ENCODE results near the gene LCLAT1.
"Not testable (repeated sequence)": the region's sequence is repeated elsewhere in the genome, so short reads cannot be mapped to it uniquely, and the experiment has no call there.

Gene LCLAT1

DNA sequence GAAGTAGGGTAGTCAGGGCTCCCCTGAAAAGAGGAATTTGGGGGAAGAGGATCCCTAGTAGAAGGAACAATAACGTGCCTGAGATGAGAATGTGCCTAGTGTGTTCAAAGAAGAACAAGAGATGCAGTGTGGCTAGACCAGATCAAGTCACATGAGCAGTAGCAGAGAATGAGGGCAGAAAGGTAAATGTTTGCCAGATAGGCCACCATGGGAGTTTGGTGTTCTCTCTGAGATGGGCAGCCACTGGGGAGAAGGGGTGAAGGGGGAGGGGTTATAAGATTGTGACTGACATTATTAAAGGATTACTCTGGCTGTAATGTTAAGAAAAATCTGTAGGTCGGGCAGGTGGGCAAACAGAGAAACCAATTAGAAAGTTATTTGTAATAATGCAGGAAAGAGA, 166.0 kb downstream of the LCLAT1 start:
- Histone ChIP-seq H3K36me3 (ENCODE audit: control insufficient read depth, insufficient read depth, low read length) (no peaks in the 10 kb centered on the region; the same call in 1 of the 2 replicates), H3K4me3 (replicated peaks; ENCODE audit: low read depth, low read length) (no peak overlapping the region), H3K27me3 (replicated peaks; ENCODE audit: control insufficient read depth, insufficient read depth, low read length) (no peaks in the 10 kb centered on the region)
- DNase-seq (ENCODE audit: extremely low read depth, insufficient read length), result no peak
- TF ChIP-seq, protein P1, sequence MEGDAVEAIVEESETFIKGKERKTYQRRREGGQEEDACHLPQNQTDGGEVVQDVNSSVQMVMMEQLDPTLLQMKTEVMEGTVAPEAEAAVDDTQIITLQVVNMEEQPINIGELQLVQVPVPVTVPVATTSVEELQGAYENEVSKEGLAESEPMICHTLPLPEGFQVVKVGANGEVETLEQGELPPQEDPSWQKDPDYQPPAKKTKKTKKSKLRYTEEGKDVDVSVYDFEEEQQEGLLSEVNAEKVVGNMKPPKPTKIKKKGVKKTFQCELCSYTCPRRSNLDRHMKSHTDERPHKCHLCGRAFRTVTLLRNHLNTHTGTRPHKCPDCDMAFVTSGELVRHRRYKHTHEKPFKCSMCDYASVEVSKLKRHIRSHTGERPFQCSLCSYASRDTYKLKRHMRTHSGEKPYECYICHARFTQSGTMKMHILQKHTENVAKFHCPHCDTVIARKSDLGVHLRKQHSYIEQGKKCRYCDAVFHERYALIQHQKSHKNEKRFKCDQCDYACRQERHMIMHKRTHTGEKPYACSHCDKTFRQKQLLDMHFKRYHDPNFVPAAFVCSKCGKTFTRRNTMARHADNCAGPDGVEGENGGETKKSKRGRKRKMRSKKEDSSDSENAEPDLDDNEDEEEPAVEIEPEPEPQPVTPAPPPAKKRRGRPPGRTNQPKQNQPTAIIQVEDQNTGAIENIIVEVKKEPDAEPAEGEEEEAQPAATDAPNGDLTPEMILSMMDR (IDR thresholded peaks at IDR 0.05; ENCODE audit: insufficient read depth, low read length, poor library complexity, severe bottlenecking), result no peak

DNA sequence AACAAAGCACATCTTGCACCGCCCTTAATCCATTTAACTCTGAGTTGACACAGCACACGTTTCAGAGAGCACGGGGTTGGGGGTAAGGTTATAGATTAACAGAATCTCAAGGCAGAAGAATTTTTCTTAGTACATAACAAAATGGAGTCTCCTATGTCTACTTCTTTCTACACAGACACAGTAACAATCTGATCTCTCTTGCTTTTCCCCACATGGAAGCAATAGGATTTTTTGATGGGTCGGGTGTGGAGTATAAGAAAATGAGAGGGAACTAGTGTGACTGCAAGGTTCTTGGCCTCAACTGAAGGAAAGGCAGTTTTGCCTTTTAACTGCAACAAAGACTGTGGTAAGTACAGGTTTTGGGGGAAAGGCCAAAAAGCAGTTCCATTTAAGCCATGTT, 167.2 kb downstream of the LCLAT1 start:
- DNase-seq (ENCODE audit: extremely low read depth, insufficient read length); H3K27me3 ChIP-seq (replicated peaks; ENCODE audit: control insufficient read depth, insufficient read depth, low read length); H3K36me3 ChIP-seq (ENCODE audit: control insufficient read depth, insufficient read depth, low read length); H3K4me3 ChIP-seq (replicated peaks; ENCODE audit: low read depth, low read length): not testable (repeated sequence)

DNA sequence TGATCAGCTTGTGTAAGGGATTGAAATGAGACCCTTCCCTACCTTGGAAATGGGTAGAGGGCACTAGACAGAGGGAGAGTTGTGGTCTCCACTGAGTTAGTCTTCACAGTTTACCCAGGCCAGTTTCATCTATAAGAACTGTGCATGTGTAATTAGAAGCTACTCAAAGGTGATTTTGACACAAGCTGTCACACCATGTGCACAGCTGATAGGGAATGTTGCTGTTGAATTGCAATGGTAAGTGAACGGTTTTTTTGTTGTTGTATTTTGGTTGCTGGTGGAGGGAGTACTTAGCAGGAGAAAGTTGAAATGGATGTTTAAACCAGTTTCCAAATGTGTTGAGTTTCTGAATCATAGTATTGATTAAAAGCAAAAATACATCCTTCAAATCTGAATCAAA, 168.9 kb downstream of the LCLAT1 start:
- TF ChIP-seq, protein P1 (IDR thresholded peaks at IDR 0.05; ENCODE audit: insufficient read depth, low read length, poor library complexity, severe bottlenecking), result no peak
- H3K4me3 ChIP-seq (replicated peaks; ENCODE audit: low read depth, low read length), result no peak overlapping the region
- no peaks in the 10 kb centered on the region for H3K27me3 ChIP-seq (replicated peaks; ENCODE audit: control insufficient read depth, insufficient read depth, low read length)
- no peak for DNase-seq (ENCODE audit: extremely low read depth, insufficient read length)
- no peaks in the 10 kb centered on the region; the same call in 1 of the 2 replicates for H3K36me3 ChIP-seq (ENCODE audit: control insufficient read depth, insufficient read depth, low read length)

DNA sequence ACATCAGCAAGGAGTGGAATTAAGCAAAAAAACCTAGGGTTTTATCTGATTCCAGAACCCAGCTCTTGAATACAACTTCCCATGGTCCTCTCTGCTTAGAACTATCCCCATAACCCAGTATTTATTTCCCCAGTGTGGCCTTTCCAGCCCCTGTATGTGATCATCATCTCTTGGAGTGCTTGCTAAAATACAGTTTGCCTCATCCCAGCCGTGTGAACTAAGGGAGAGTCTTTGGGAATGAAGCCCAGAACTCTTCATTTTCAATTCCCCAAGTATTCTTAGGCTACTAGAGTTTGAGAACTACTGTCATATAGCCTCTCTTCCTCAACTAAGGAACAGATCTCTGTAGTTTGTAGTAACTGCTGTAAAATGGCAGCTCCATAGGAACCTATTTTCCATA, 173.1 kb downstream of the LCLAT1 start:
- H3K27me3 ChIP-seq (replicated peaks; ENCODE audit: control insufficient read depth, insufficient read depth, low read length), result no peaks in the 10 kb centered on the region
- no peaks in the 10 kb centered on the region; the same call in 1 of the 2 replicates for H3K36me3 ChIP-seq (ENCODE audit: control insufficient read depth, insufficient read depth, low read length)
- no peak for DNase-seq (ENCODE audit: extremely low read depth, insufficient read length)
- TF ChIP-seq, protein P1 (IDR thresholded peaks at IDR 0.05; ENCODE audit: insufficient read depth, low read length, poor library complexity, severe bottlenecking), result no peak
- no peak overlapping the region for H3K4me3 ChIP-seq (replicated peaks; ENCODE audit: low read depth, low read length)

DNA sequence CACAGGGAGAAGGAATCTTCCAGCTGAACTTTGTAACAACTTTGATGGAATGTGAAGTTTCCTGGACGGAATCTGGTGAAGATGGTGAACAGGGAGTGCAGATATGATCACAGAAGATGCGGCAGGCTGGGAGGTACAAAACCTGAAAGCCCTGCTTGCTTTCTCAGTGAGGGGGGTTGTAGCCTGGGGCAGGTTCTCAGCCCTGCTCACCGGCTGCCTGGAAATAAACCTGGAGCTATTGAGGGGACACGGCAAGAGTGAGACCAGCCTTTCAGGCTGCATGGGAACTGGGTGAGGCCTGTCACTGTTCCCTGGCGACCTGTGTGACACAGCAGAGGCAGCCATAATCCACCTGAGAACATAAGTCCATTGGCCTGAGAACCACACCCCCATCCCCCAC, 174.8 kb downstream of the LCLAT1 start:
- Histone ChIP-seq H3K36me3 (ENCODE audit: control insufficient read depth, insufficient read depth, low read length) (no peaks in the 10 kb centered on the region; the same call in 1 of the 2 replicates), H3K4me3 (replicated peaks; ENCODE audit: low read depth, low read length) (no peak overlapping the region), H3K27me3 (replicated peaks; ENCODE audit: control insufficient read depth, insufficient read depth, low read length) (no peaks in the 10 kb centered on the region)
- DNase-seq (ENCODE audit: extremely low read depth, insufficient read length), result no peak
- TF ChIP-seq, protein P1 (IDR thresholded peaks at IDR 0.05; ENCODE audit: insufficient read depth, low read length, poor library complexity, severe bottlenecking), result no peak

DNA sequence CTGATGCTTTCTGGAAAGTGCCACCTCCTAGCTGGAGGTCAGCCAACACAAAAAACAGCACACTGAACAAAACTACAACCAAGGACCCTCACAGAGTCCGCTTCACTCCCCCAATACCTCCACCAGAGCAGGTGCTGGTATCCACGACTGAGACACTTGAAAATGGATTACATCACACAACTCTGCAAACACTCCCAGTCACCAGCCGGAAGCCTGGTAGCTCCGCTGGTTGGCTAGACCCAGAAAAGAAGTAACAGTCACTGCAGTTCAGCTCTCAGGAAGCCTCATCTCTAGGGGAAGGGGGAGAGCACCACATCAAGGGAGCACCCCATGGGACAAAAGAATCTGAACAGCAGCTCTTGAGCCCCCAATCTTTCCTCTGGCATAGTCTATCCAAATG, 175.4 kb downstream of the LCLAT1 start:
- H3K27me3 ChIP-seq (replicated peaks; ENCODE audit: control insufficient read depth, insufficient read depth, low read length), result no peaks in the 10 kb centered on the region
- TF ChIP-seq, protein P1 (IDR thresholded peaks at IDR 0.05; ENCODE audit: insufficient read depth, low read length, poor library complexity, severe bottlenecking), result no peak
- H3K36me3 ChIP-seq (ENCODE audit: control insufficient read depth, insufficient read depth, low read length), result no peaks in the 10 kb centered on the region; the same call in 1 of the 2 replicates
- no peak for DNase-seq (ENCODE audit: extremely low read depth, insufficient read length)
- H3K4me3 ChIP-seq (replicated peaks; ENCODE audit: low read depth, low read length), result no peak overlapping the region
